Measurements from ENCODE around the gene ZSWIM1. TPM values are rescaled to one million over a fixed set of nuclear protein-coding genes. Genes with fewer than 3 reads are reported as not detected.

ZSWIM1 gene
- total and polyA plus RNA-seq, 2 of the 8 experiments (the other 6 are each of a cell fraction or from before 2014, with no cell fraction given), result 14.1 to 15.6 TPM

- no peak for TF ChIP-seq TBP (IDR thresholded peaks at IDR 0.05; ENCODE audit: low read depth, low read length)
- no peak for TF ChIP-seq SRF (IDR thresholded peaks at IDR 0.05; ENCODE audit: low read depth, low read length)
- TF ChIP-seq, protein P1, sequence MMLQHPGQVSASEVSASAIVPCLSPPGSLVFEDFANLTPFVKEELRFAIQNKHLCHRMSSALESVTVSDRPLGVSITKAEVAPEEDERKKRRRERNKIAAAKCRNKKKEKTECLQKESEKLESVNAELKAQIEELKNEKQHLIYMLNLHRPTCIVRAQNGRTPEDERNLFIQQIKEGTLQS (IDR thresholded peaks at IDR 0.05; ENCODE audit: insufficient read depth, low read depth, low read length), result no peak
- no peak for TF ChIP-seq RAD21 (IDR thresholded peaks at IDR 0.05 in 1 of 2, conservative IDR thresholded peaks at IDR 0.05 in 1 of 2; ENCODE audit: low read depth in 2 of 2, low read length in 2 of 2)
- TF ChIP-seq BCL11A (IDR thresholded peaks at IDR 0.05; ENCODE audit: low read depth in 2 of 2, low read length in 2 of 2), result no peak
Observed at GRCh38 chr20:45882469-45883099, 1.6 kb downstream of the ZSWIM1 start (continued).

Measured in H1 (cell line).